ENCODE data around the gene TASP1. TPM values are rescaled to one million over a fixed set of nuclear protein-coding genes. Genes with fewer than 3 reads are reported as not detected.

Gene TASP1
- total RNA-seq, 1 experiment from 2014 or later, result 27.4 TPM

- H3K27ac Mint-ChIP-seq (ENCODE audit: unreplicated experiment), result peak overlapping the region; percentile 31
- TF ChIP-seq CTCF (IDR thresholded peaks at IDR 0.05; ENCODE audit: insufficient read depth in 1 of 2, low read depth in 1 of 2, low read length in 1 of 2, severe bottlenecking in 1 of 2, unreplicated experiment in 1 of 2), result no peak
- Histone ChIP-seq H3K27me3 (replicated peaks; ENCODE audit: control insufficient read depth, insufficient read depth, low read length) (no peaks in the 10 kb centered on the region), H3K9me3 (peaks cover 3% of the 10 kb centered on the region; the same call in 1 of the 2 replicates), H3K36me3 (ENCODE audit: control insufficient read depth, insufficient read depth, low read length) (no peaks in the 10 kb centered on the region), H3K4me1 (peaks cover 15% of the 10 kb centered on the region), H3K4me3 (ENCODE audit: low read depth, low read length) (no peak overlapping the region)
- no TSS peak for BruUV-seq (replicated peaks)
- H3K4me1 Mint-ChIP-seq (ENCODE audit: low read depth, unreplicated experiment), result peaks cover 19% of the 10 kb centered on the region
- H3K4me3 Mint-ChIP-seq (ENCODE audit: unreplicated experiment), result no peak overlapping the region
- H3K9me3 Mint-ChIP-seq (ENCODE audit: unreplicated experiment), result peaks cover 17% of the 10 kb centered on the region
- CTCF ChIA-PET, result interaction anchor here (0.9 kb wide), 1 partner anchor 54 kb away, joined by 3 read pairs; no protein-coding TSS in a partner anchor
- intact Hi-C loops (cut with micrococcal nuclease; ENCODE audit: unreplicated experiment), result no loop called here
- H3K27me3 Mint-ChIP-seq (ENCODE audit: insufficient read depth, unreplicated experiment), result no peaks in the 10 kb centered on the region
- peak in 1 of 2 experiments; percentile 1 for DNase-seq
- POLR2A ChIA-PET, result no interaction called here
- no peaks in the 10 kb centered on the region for H3K36me3 Mint-ChIP-seq (ENCODE audit: insufficient read depth, unreplicated experiment)
These were observed 145.6 kb downstream of the TASP1 start for GRCh38 chr20:13493143-13493542.

- Histone ChIP-seq H3K36me3 (ENCODE audit: control insufficient read depth, insufficient read depth, low read length) (no peaks in the 10 kb centered on the region), H3K4me3 (ENCODE audit: low read depth, low read length) (no peak overlapping the region), H3K9me3 (no peaks in the 10 kb centered on the region), H3K27me3 (replicated peaks; ENCODE audit: control insufficient read depth, insufficient read depth, low read length) (no peaks in the 10 kb centered on the region), H3K4me1 (peaks cover 15% of the 10 kb centered on the region)
- peak; percentile 55 to 68 for DNase-seq
- H3K36me3 Mint-ChIP-seq (ENCODE audit: insufficient read depth, unreplicated experiment), result no peaks in the 10 kb centered on the region
- peaks cover 6% of the 10 kb centered on the region for H3K9me3 Mint-ChIP-seq (ENCODE audit: unreplicated experiment)
- peak; percentile 4 to 32 for TF ChIP-seq CTCF (IDR thresholded peaks at IDR 0.05; ENCODE audit: insufficient read depth in 1 of 2, low read depth in 1 of 2, low read length in 1 of 2, severe bottlenecking in 1 of 2, unreplicated experiment in 1 of 2)
- intact Hi-C loops (cut with micrococcal nuclease; ENCODE audit: unreplicated experiment), result no loop called here
- peak overlapping the region; percentile 34 for H3K4me3 Mint-ChIP-seq (ENCODE audit: unreplicated experiment)
- H3K27me3 Mint-ChIP-seq (ENCODE audit: insufficient read depth, unreplicated experiment), result no peaks in the 10 kb centered on the region
- H3K27ac Mint-ChIP-seq (ENCODE audit: unreplicated experiment), result peak overlapping the region; percentile 77
- no TSS peak for BruUV-seq (replicated peaks)
- ChIA-PET POLR2A (interaction anchor here (0.9 kb wide), 1 partner anchor 147 kb away, joined by 4 read pairs; no protein-coding TSS in a partner anchor), CTCF (interaction anchor here (0.9 to 1.0 kb wide), 2 partner anchors 55 to 230 kb away, joined by 3 to 4 read pairs; no protein-coding TSS in a partner anchor)
- H3K4me1 Mint-ChIP-seq (ENCODE audit: low read depth, unreplicated experiment), result peaks cover 19% of the 10 kb centered on the region
These were observed 146.7 kb downstream of the TASP1 start for GRCh38 chr20:13492001-13492481.

- Mint-ChIP-seq H3K27ac (ENCODE audit: unreplicated experiment) (no peak overlapping the region), H3K4me3 (ENCODE audit: unreplicated experiment) (no peak overlapping the region), H3K27me3 (ENCODE audit: insufficient read depth, unreplicated experiment) (no peaks in the 10 kb centered on the region), H3K4me1 (ENCODE audit: low read depth, unreplicated experiment) (peaks cover 7% of the 10 kb centered on the region), H3K9me3 (ENCODE audit: unreplicated experiment) (no peaks in the 10 kb centered on the region), H3K36me3 (ENCODE audit: insufficient read depth, unreplicated experiment) (peaks cover 5% of the 10 kb centered on the region)
- no peaks in the 10 kb centered on the region for H3K27me3 ChIP-seq (replicated peaks; ENCODE audit: control insufficient read depth, insufficient read depth, low read length)
- ChIA-PET POLR2A (no interaction called here), CTCF (no interaction called here)
- no peaks in the 10 kb centered on the region for H3K36me3 ChIP-seq (ENCODE audit: control insufficient read depth, insufficient read depth, low read length)
- DNase-seq, result no peak
- H3K4me1 ChIP-seq, result peaks cover 11% of the 10 kb centered on the region
- H3K9me3 ChIP-seq, result no peaks in the 10 kb centered on the region
- BruUV-seq (replicated peaks), result no TSS peak
- H3K4me3 ChIP-seq (ENCODE audit: low read depth, low read length), result no peak overlapping the region
- intact Hi-C loops (cut with micrococcal nuclease; ENCODE audit: unreplicated experiment), result no loop called here
- no peak for TF ChIP-seq CTCF (IDR thresholded peaks at IDR 0.05; ENCODE audit: insufficient read depth in 1 of 2, low read depth in 1 of 2, low read length in 1 of 2, severe bottlenecking in 1 of 2, unreplicated experiment in 1 of 2)
These were observed 151.5 kb downstream of the TASP1 start for GRCh38 chr20:13487202-13487601.

Data from Caco-2 (cell line).